Measurements from ENCODE around the gene ACP1.
A peak's percentile ranks its signal among the peaks of the same experiment; 100 is the strongest.
"Not testable (repeated sequence)": the region's sequence is repeated elsewhere in the genome, so short reads cannot be mapped to it uniquely, and the experiment has no call there.

The ACP1 gene

DNA sequence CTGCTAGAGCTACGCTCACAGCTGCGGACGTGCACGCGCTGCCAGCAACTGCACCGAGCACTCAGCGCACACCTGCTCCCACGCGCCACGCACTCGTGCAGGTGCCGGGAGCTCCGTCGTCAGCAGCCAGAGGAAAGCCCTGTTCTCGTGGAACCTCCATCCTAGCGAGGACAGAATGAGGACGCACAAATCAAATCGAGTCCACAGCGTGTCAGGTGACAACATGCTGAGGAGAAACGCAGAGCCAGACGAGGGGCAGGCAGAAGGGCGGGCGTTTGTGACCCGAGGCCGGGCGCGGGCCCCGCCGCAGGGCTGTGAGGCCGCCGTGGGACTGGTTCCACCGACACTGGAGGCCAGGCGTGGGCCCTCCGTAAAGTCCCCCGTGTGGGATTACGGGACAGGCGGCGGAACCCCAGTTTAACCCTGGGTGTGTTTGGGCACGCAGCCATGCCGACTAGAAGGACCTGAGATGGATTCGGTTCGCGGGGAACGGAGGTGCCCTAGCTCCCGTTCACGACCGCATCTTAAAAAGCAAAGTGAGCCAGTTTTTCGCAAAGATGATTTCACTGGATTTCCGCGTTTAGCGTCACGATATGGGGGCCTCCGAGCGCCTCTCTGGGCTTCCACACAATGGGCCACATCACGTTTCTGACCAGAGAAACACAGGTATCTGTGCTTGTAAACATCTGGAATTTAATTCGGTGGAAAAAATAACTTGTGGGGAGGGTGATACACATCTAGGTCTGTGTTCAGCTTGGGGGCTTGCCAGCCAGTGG, 50.0 kb downstream of the ACP1 start:
- no peak for DNase-seq

- DNase-seq: not testable (repeated sequence)
Measured at GRCh38 chr2:315925-316324, 51.2 kb downstream of the ACP1 start.

DNA sequence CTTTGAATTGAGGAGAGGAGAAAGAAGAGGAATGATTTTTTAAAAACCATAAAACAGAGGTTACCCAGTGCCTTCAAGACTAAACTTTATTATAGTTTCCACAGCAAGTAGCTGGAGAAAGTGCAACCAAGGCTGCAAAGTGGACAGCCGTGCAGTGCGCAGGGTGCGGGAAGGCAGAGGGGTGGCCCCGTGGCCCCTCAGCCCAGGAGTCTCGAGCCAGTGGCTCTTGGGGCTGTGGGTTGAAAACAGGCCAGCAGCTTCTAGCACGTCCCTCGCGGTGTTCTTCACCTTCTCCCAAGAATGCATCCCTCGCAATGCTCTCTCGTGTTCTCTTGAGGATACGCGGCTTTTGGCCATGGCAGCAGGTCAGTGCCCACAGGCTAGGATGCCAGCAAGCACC, 51.6 kb downstream of the ACP1 start:
- DNase-seq: no peak

GRCh38 chr2:317501-318424, 53.0 kb downstream of the ACP1 start:
- DNase-seq: no peak

DNA sequence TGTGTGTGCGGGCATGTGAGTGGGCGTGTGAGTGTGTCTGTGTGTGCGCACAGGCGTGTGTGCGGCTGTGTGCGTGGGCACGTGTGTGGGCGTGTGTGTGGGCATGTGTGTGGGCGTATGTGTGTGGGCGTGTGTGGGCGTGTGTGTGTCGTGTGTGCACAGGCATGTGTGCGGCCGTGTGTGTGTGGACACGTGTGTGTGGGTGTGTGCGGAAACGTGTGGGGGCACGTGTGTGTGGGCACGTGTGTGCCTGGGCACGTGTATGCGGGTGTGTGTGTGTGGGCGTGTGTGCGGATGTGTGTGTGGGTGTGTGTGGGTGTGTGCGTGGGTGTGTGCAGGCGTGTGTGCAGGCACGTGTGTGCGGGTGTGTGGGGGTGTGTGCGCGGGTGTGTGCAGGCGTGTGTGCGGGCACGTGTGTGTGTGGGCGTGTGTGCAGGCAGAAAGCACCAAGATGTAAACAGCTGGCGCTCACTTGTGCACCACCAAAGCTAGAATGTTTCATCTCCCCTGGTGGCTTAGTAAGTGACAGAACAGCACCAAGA, 54.4 kb downstream of the ACP1 start:
- peak in 1 of 4 experiments; percentile 1 for DNase-seq

DNA sequence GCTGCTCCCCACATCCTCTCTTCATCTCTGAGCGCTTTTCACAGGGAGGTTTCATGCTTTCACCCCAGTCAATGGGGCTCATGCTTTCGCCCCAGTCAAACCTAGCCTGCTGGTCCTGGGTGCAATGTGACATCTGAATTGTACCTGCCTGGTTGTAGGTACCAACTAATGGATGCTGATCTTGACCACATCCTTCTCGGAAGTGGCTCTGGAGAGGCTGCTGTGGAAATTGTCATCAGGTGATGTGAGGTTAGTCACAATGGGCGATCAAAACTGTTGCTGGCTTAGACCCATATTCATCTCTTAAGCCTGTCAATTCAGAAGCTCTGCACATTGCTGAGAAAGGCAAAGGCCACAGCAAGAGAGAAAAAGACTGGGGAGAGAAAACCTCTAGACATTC, 55.8 kb downstream of the ACP1 start:
- no peak for DNase-seq

DNA sequence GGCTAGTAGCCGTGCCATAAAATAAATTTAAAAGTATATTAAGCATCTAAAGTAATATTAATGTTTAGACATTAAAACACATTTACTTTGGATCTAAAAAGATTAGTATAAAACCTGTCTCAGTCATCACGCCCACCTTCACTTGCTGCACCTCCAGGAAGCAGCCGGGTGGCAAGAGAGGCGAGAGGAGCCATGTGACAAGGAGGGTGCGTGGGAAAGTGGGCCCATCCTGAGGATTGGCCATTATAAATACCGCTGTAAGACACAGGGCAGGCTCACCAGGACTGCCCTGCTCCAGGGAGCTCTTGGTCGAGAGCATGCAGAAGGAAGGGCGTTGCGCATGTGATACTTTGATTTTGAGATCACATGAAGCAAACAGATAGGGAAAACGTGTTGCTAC, 57.6 kb downstream of the ACP1 start:
- no peak for DNase-seq

DNA sequence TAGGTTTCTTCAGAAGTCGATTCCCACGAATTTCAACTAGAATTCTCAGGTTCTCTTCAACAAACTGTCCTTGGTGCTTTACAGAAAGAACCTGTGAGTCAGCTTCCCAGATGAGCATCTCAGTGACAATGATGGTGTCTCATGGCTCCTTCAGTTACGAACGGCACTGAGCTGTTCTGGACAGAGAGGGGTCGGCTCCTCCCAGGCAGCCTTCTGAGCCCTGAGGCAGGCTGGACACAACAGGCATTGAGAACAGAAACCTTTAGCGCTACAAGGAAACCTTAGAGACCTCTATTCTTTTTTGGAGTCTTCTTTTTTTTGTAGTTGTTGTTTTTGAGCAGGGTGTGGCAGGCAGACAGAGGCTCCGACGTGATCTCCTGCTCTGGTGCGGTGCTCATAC, 58.3 kb downstream of the ACP1 start:
- DNase-seq: no peak
